ENCODE data around the gene SREBF2.

GRCh38 chr22:41834005-41834944 is 1.4 kb downstream of the SREBF2 start:
- TF ChIP-seq CHD2 (IDR thresholded peaks at IDR 0.05; ENCODE audit: low read depth, low read length) (peak; percentile 23; the same call in 1 of the 2 replicates), ZNF598 (CRISPR knock-in tag; IDR thresholded peaks at IDR 0.05; ENCODE audit: borderline replicate concordance) (no peak), CEBPZ (IDR thresholded peaks at IDR 0.05; ENCODE audit: low read length) (no peak), ZNF552 (CRISPR knock-in tag; IDR thresholded peaks at IDR 0.05; ENCODE audit: borderline replicate concordance) (no peak), CTCF (CRISPR knock-in tag; IDR thresholded peaks at IDR 0.05) (no peak), POLR2AphosphoS5 (IDR thresholded peaks at IDR 0.05; ENCODE audit: low read depth, low read length) (no peak), ZBTB7A (CRISPR knock-in tag; IDR thresholded peaks at IDR 0.05) (no peak), ZBTB25 (CRISPR knock-in tag; IDR thresholded peaks at IDR 0.05) (no peak), POLR2A (IDR thresholded peaks at IDR 0.05; ENCODE audit: insufficient read depth in 1 of 2, low read depth in 2 of 2, low read length in 2 of 2) (no peak), PRDM15 (CRISPR knock-in tag; IDR thresholded peaks at IDR 0.05) (no peak), ZBTB4 (CRISPR knock-in tag; IDR thresholded peaks at IDR 0.05; ENCODE audit: borderline replicate concordance) (no peak), ZBTB49 (CRISPR knock-in tag; IDR thresholded peaks at IDR 0.05; ENCODE audit: borderline replicate concordance) (no peak), ZNF274 (CRISPR knock-in tag; IDR thresholded peaks at IDR 0.05) (no peak), SKI (IDR thresholded peaks at IDR 0.05; ENCODE audit: partially characterized antibody) (no peak)

All from HepG2 (cell line).